ENCODE data around the gene KIAA1958. TPM values are rescaled to one million over a fixed set of nuclear protein-coding genes. Genes with fewer than 3 reads are reported as not detected.
A peak's percentile ranks its signal among the peaks of the same experiment; 100 is the strongest.

Gene KIAA1958
- total RNA-seq, 1 experiment from 2014 or later, result 4.2 TPM

DNA sequence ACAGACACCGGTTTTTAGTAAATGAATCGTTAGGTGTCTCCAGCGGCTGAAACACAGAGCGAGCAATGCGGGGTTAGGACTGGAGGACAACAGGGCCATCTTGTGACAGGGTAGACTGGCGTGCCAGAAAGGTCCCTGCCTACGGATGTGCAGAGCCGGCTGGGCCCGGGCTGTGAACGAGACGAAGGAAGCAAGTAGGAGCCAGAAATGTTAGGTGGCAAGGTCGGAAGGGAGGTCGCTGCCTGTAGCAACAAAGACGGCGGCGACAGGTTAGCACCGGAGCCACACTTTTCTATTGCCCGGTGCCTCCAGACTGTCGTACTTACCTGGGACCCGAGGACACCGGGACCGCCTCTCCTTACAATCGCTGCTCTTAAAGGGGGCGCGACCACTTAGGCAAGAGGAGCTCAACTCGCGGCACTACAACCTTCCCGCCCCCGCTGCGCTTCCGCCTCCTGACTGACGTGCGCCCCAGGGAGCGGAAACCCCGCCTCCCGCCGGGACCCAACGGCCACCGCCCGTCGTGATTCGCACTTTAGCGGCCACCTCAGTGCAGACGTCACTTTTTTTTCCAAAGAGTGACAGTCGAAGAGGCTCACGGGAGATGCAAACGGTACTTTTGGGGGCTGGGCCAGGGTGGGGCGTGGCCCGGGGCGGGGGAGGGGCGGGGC is 231.2 kb downstream of the KIAA1958 start, which contains the start of gene INIP:
INIP (minus strand) TSS at position 457 of the 671 bp plus-strand sequence. CDS start 1,632 bp downstream, outside the sequence.
- peaks cover 6% of the 10 kb centered on the region for H3K36me3 ChIP-seq (ENCODE audit: low read depth, low read length)
- ATAC-seq (peak; percentile 94), DNase-seq (peak; percentile 96)
- no peaks in the 10 kb centered on the region for H3K9me2 ChIP-seq (replicated peaks; ENCODE audit: low read length)
- intact Hi-C loops (cut with micrococcal nuclease), result loop anchor here (1.0 to 5.0 kb wide), 3 partner anchors 34 to 105 kb away; no protein-coding TSS in a partner anchor
- ChIA-PET POLR2A (ENCODE audit: unreplicated experiment) (no interaction called here), CTCF (interaction anchor here (1.5 kb wide), 1 partner anchor 75 kb away, joined by 4 read pairs; no protein-coding TSS in a partner anchor)
- H3K9me3 ChIP-seq (ENCODE audit: low read length), result no peaks in the 10 kb centered on the region
- H3K27ac ChIP-seq (ENCODE audit: low read length), result peak within 1 kb of the TSS; percentile 73
- H3K4me2 ChIP-seq (ENCODE audit: low read length), result peak within 1 kb of the TSS; percentile 96
- peaks cover 43% of the 10 kb centered on the region for H3K79me2 ChIP-seq (ENCODE audit: low read length)
- H3K9ac ChIP-seq (ENCODE audit: low read length), result peak within 1 kb of the TSS; percentile 92
- H3K27me3 ChIP-seq (ENCODE audit: low read length), result no peaks in the 10 kb centered on the region
- H4K20me1 ChIP-seq (ENCODE audit: low read length), result no peaks in the 10 kb centered on the region
- H2AFZ ChIP-seq (ENCODE audit: low read length), result peak within 1 kb of the TSS; percentile 92
- no peaks in the 10 kb centered on the region for H3F3A ChIP-seq (ENCODE audit: low read length, unreplicated experiment)
- TF ChIP-seq, protein P1, sequence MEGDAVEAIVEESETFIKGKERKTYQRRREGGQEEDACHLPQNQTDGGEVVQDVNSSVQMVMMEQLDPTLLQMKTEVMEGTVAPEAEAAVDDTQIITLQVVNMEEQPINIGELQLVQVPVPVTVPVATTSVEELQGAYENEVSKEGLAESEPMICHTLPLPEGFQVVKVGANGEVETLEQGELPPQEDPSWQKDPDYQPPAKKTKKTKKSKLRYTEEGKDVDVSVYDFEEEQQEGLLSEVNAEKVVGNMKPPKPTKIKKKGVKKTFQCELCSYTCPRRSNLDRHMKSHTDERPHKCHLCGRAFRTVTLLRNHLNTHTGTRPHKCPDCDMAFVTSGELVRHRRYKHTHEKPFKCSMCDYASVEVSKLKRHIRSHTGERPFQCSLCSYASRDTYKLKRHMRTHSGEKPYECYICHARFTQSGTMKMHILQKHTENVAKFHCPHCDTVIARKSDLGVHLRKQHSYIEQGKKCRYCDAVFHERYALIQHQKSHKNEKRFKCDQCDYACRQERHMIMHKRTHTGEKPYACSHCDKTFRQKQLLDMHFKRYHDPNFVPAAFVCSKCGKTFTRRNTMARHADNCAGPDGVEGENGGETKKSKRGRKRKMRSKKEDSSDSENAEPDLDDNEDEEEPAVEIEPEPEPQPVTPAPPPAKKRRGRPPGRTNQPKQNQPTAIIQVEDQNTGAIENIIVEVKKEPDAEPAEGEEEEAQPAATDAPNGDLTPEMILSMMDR (conservative IDR thresholded peaks at IDR 0.05; ENCODE audit: low read depth, low read length), result no peak; the same call in 1 of the 2 replicates
- no peak for TF ChIP-seq EZH2phosphoT487 (IDR thresholded peaks at IDR 0.05; ENCODE audit: borderline replicate concordance, low read length)
- TF ChIP-seq EZH2 (IDR thresholded peaks at IDR 0.05; ENCODE audit: low read length, unreplicated experiment), result no peak
- H3K4me1 ChIP-seq (ENCODE audit: insufficient read depth, low read length), result peaks cover 9% of the 10 kb centered on the region; the same call in 1 of the 2 replicates
- TSS peak; percentile 88 for BruUV-seq (replicated peaks)
- H3K4me3 ChIP-seq (ENCODE audit: low read length), result peak within 1 kb of the TSS; percentile 97

Other genes starting within 250 kb of the KIAA1958 start
- 23.2 and 25.0 TPM in 2 replicates for gene PTBP3, start 153.2 kb upstream of the KIAA1958 start, total RNA-seq (2014; rRNA removed)
- 24.6 and 37.0 TPM in 2 replicates for gene HSDL2, start 106.7 kb upstream of the KIAA1958 start, total RNA-seq (2014; rRNA removed)
- gene INIP, start 231.3 kb downstream of the KIAA1958 start, total RNA-seq (2014; rRNA removed), result 14.6 and 15.1 TPM in 2 replicates